Ovary (tissue), 3 donors: Measurements from ENCODE around the gene MANSC1.

Experiments used
- CTCF ChIP-seq, 3 donors: fragments of 450-650 bp in 2 of 3; fragments of 200-600 bp in 1 of 3; IDR thresholded peaks; one replicate each; pipeline versions ENCODE4 v1.5.1 to v1.8.0; 2016 to 2022; ENCODE audit warnings: antibody characterized with exemption in 3 of 3, mild to moderate bottlenecking in 1 of 3
- EP300 ChIP-seq: sonication (generic); formaldehyde crosslinking; IDR thresholded peaks from one replicate; pipeline ENCODE4 v1.6.1; 2017; ENCODE audit warnings: antibody characterized with exemption
- POLR2A ChIP-seq: fragments of 450-650 bp; IDR thresholded peaks from one replicate; pipeline ENCODE4 v1.6.1; 2017; ENCODE audit warnings: antibody characterized with exemption, mild to moderate bottlenecking, moderate library complexity
- donor health status: DM: no; HTN: no; CAD: no.

GRCh38 chr12:12379831-12380730, 30.0 kb upstream of the MANSC1 start:
- TF ChIP-seq CTCF (IDR thresholded peaks at IDR 0.05) (no peak), EP300 (no peak), POLR2A (no peak)
